Measurements from ENCODE around the gene NLGN1. TPM values are rescaled to one million over a fixed set of nuclear protein-coding genes. Genes with fewer than 3 reads are reported as not detected.
A peak's percentile ranks its signal among the peaks of the same experiment; 100 is the strongest.

The NLGN1 gene
- total and polyA plus RNA-seq, 4 experiments from 2014 or later: not detected

GRCh38 chr3:173553635-173554280, 156.2 kb downstream of the NLGN1 start:
- ChIA-PET POLR2A (ENCODE audit: partially characterized antibody) (no interaction called here), CTCF (ENCODE audit: partially characterized antibody) (no interaction called here)
- no peak overlapping the region for H3K27ac ChIP-seq (ENCODE audit: low read depth, low read length)
- Mint-ChIP-seq H3K4me3 (no peak overlapping the region), H3K9me3 (peaks cover 0 to 2% (median 0%) of the 10 kb centered on the region in 8 donors), H3K36me3 (no peaks in the 10 kb centered on the region), H3K27me3 (no peaks in the 10 kb centered on the region), H3K27ac (no peak overlapping the region), H3K4me1 (no peaks in the 10 kb centered on the region)
- no peaks in the 10 kb centered on the region for H3K36me3 ChIP-seq (ENCODE audit: insufficient read depth, low read length)
- no peaks in the 10 kb centered on the region for H3K4me1 ChIP-seq (ENCODE audit: insufficient read depth, low read length)
- H3K9me3 ChIP-seq (ENCODE audit: control insufficient read depth in 1 of 2, low read length in 2 of 2): no peaks in the 10 kb centered on the region
- H3K27me3 ChIP-seq (ENCODE audit: insufficient read depth, low read length): no peaks in the 10 kb centered on the region
- intact Hi-C loops (cut with micrococcal nuclease): no loop called here
- no peak overlapping the region for H3K4me3 ChIP-seq (ENCODE audit: low read length in 2 of 2)
- DNase-seq: no peak

- no peaks in the 10 kb centered on the region for H3K9me3 ChIP-seq (ENCODE audit: control insufficient read depth in 1 of 2, low read length in 2 of 2)
- H3K27ac ChIP-seq (ENCODE audit: low read depth, low read length): no peak overlapping the region
- Mint-ChIP-seq H3K36me3 (no peaks in the 10 kb centered on the region), H3K27ac (no peak overlapping the region), H3K27me3 (no peaks in the 10 kb centered on the region), H3K9me3 (peaks cover 0 to 4% (median 0%) of the 10 kb centered on the region in 8 donors), H3K4me3 (no peak overlapping the region), H3K4me1 (no peaks in the 10 kb centered on the region)
- H3K4me1 ChIP-seq (ENCODE audit: insufficient read depth, low read length): no peaks in the 10 kb centered on the region
- CTCF ChIA-PET (ENCODE audit: partially characterized antibody): no interaction called here
- no peaks in the 10 kb centered on the region for H3K36me3 ChIP-seq (ENCODE audit: insufficient read depth, low read length)
- H3K27me3 ChIP-seq (ENCODE audit: insufficient read depth, low read length): no peaks in the 10 kb centered on the region
- no peak for DNase-seq
- H3K4me3 ChIP-seq (ENCODE audit: low read length in 2 of 2): no peak overlapping the region
- POLR2A ChIA-PET (ENCODE audit: partially characterized antibody): no interaction called here
- intact Hi-C loops (cut with micrococcal nuclease): no loop called here
Measured at GRCh38 chr3:173556546-173556945, 159.0 kb downstream of the NLGN1 start.

GRCh38 chr3:173567997-173568396, 170.5 kb downstream of the NLGN1 start:
- no peaks in the 10 kb centered on the region for H3K9me3 ChIP-seq (ENCODE audit: control insufficient read depth in 1 of 2, low read length in 2 of 2)
- H3K4me3 ChIP-seq (ENCODE audit: low read length in 2 of 2): no peak overlapping the region
- no peaks in the 10 kb centered on the region for H3K36me3 ChIP-seq (ENCODE audit: insufficient read depth, low read length)
- POLR2A ChIA-PET (ENCODE audit: partially characterized antibody): no interaction called here
- no peaks in the 10 kb centered on the region for H3K36me3 Mint-ChIP-seq
- intact Hi-C loops (cut with micrococcal nuclease): no loop called here
- H3K4me1 Mint-ChIP-seq: no peaks in the 10 kb centered on the region
- no peaks in the 10 kb centered on the region for H3K4me1 ChIP-seq (ENCODE audit: insufficient read depth, low read length)
- no peak overlapping the region for H3K27ac Mint-ChIP-seq
- H3K27me3 ChIP-seq (ENCODE audit: insufficient read depth, low read length): no peaks in the 10 kb centered on the region
- CTCF ChIA-PET (ENCODE audit: partially characterized antibody): no interaction called here
- H3K27me3 Mint-ChIP-seq: peaks cover 0 to 1% of the 10 kb centered on the region in 2 donors
- DNase-seq: no peak
- peaks cover 0 to 11% (median 0%) of the 10 kb centered on the region in 8 donors for H3K9me3 Mint-ChIP-seq
- no peak overlapping the region for H3K27ac ChIP-seq (ENCODE audit: low read depth, low read length)
- H3K4me3 Mint-ChIP-seq: no peak overlapping the region

GRCh38 chr3:173568623-173569022, 171.1 kb downstream of the NLGN1 start:
- Mint-ChIP-seq H3K36me3 (no peaks in the 10 kb centered on the region), H3K27me3 (peaks cover 0 to 2% of the 10 kb centered on the region in 2 donors), H3K4me1 (no peaks in the 10 kb centered on the region), H3K9me3 (peaks cover 0 to 8% (median 0%) of the 10 kb centered on the region in 8 donors), H3K4me3 (no peak overlapping the region), H3K27ac (no peak overlapping the region)
- H3K9me3 ChIP-seq (ENCODE audit: control insufficient read depth in 1 of 2, low read length in 2 of 2): no peaks in the 10 kb centered on the region
- H3K4me3 ChIP-seq (ENCODE audit: low read length in 2 of 2): no peak overlapping the region
- no peak overlapping the region for H3K27ac ChIP-seq (ENCODE audit: low read depth, low read length)
- H3K4me1 ChIP-seq (ENCODE audit: insufficient read depth, low read length): no peaks in the 10 kb centered on the region
- DNase-seq: no peak
- H3K36me3 ChIP-seq (ENCODE audit: insufficient read depth, low read length): no peaks in the 10 kb centered on the region
- no peaks in the 10 kb centered on the region for H3K27me3 ChIP-seq (ENCODE audit: insufficient read depth, low read length)
- ChIA-PET CTCF (ENCODE audit: partially characterized antibody) (no interaction called here), POLR2A (ENCODE audit: partially characterized antibody) (no interaction called here)
- intact Hi-C loops (cut with micrococcal nuclease): no loop called here

- Histone ChIP-seq H3K4me3 (ENCODE audit: low read length in 2 of 2) (no peak overlapping the region), H3K4me1 (ENCODE audit: insufficient read depth, low read length) (no peaks in the 10 kb centered on the region), H3K9me3 (ENCODE audit: control insufficient read depth in 1 of 2, low read length in 2 of 2) (no peaks in the 10 kb centered on the region), H3K27ac (ENCODE audit: low read depth, low read length) (no peak overlapping the region), H3K36me3 (ENCODE audit: insufficient read depth, low read length) (no peaks in the 10 kb centered on the region), H3K27me3 (ENCODE audit: insufficient read depth, low read length) (no peaks in the 10 kb centered on the region)
- DNase-seq: no peak
- H3K36me3 Mint-ChIP-seq: no peaks in the 10 kb centered on the region
- H3K4me3 Mint-ChIP-seq: no peak overlapping the region
- POLR2A ChIA-PET (ENCODE audit: partially characterized antibody): no interaction called here
- CTCF ChIA-PET (ENCODE audit: partially characterized antibody): no interaction called here
- peaks cover 0 to 12% (median 3%) of the 10 kb centered on the region in 4 donors for H3K4me1 Mint-ChIP-seq
- no peak overlapping the region for H3K27ac Mint-ChIP-seq
- peaks cover 13% of the 10 kb centered on the region in 2 donors for H3K27me3 Mint-ChIP-seq
- peaks cover 0 to 8% (median 0%) of the 10 kb centered on the region in 8 donors for H3K9me3 Mint-ChIP-seq
- intact Hi-C loops (cut with micrococcal nuclease): no loop called here
Measured at GRCh38 chr3:173583496-173583895, 186.0 kb downstream of the NLGN1 start.

GRCh38 chr3:173584093-173584837, 186.7 kb downstream of the NLGN1 start:
- intact Hi-C loops (cut with micrococcal nuclease): no loop called here
- no peak overlapping the region for H3K27ac ChIP-seq (ENCODE audit: low read depth, low read length)
- POLR2A ChIA-PET (ENCODE audit: partially characterized antibody): no interaction called here

GRCh38 chr3:173584838-173585831, 187.6 kb downstream of the NLGN1 start:
- H3K4me3 Mint-ChIP-seq: peak overlapping the region in 1 of 8 donors; percentile 62
- no peak for DNase-seq
- H3K4me1 ChIP-seq (ENCODE audit: insufficient read depth, low read length): no peaks in the 10 kb centered on the region
- H3K36me3 ChIP-seq (ENCODE audit: insufficient read depth, low read length): no peaks in the 10 kb centered on the region
- POLR2A ChIA-PET (ENCODE audit: partially characterized antibody): no interaction called here
- CTCF ChIA-PET (ENCODE audit: partially characterized antibody): no interaction called here
- no peaks in the 10 kb centered on the region for H3K9me3 ChIP-seq (ENCODE audit: control insufficient read depth in 1 of 2, low read length in 2 of 2)
- no peak overlapping the region for H3K27ac Mint-ChIP-seq
- no peaks in the 10 kb centered on the region for H3K27me3 ChIP-seq (ENCODE audit: insufficient read depth, low read length)
- intact Hi-C loops (cut with micrococcal nuclease): no loop called here
- H3K27ac ChIP-seq (ENCODE audit: low read depth, low read length): no peak overlapping the region
- peaks cover 0 to 8% (median 0%) of the 10 kb centered on the region in 8 donors for H3K9me3 Mint-ChIP-seq
- peaks cover 0 to 12% (median 3%) of the 10 kb centered on the region in 4 donors for H3K4me1 Mint-ChIP-seq
- no peak overlapping the region for H3K4me3 ChIP-seq (ENCODE audit: low read length in 2 of 2)
- H3K36me3 Mint-ChIP-seq: no peaks in the 10 kb centered on the region
- H3K27me3 Mint-ChIP-seq: peaks cover 13% of the 10 kb centered on the region in 2 donors

More at GRCh38 chr3:173584093-173584837, 186.7 kb downstream of the NLGN1 start:
- Mint-ChIP-seq H3K9me3 (peaks cover 0 to 8% (median 0%) of the 10 kb centered on the region in 8 donors), H3K27ac (no peak overlapping the region), H3K4me1 (peaks cover 0 to 12% (median 3%) of the 10 kb centered on the region in 4 donors), H3K4me3 (peak overlapping the region in 2 of 8 donors; percentile 41 to 62), H3K27me3 (peaks cover 13% of the 10 kb centered on the region in 2 donors), H3K36me3 (no peaks in the 10 kb centered on the region)
- Histone ChIP-seq H3K4me1 (ENCODE audit: insufficient read depth, low read length) (no peaks in the 10 kb centered on the region), H3K4me3 (ENCODE audit: low read length in 2 of 2) (no peak overlapping the region), H3K9me3 (ENCODE audit: control insufficient read depth in 1 of 2, low read length in 2 of 2) (no peaks in the 10 kb centered on the region), H3K36me3 (ENCODE audit: insufficient read depth, low read length) (no peaks in the 10 kb centered on the region), H3K27me3 (ENCODE audit: insufficient read depth, low read length) (no peaks in the 10 kb centered on the region)
- CTCF ChIA-PET (ENCODE audit: partially characterized antibody): no interaction called here
- DNase-seq: no peak
